Activated CD4-positive, CD25-positive, alpha-beta regulatory T cell treated with anti-CD3 and anti-CD28 coated beads, Interleukin-2, amount 50 U/mL, for 16 hours (primary cell): Measurements from ENCODE around the gene SLC13A4.
"Not testable (repeated sequence)": the region's sequence is repeated elsewhere in the genome, so short reads cannot be mapped to it uniquely, and the experiment has no call there.

Experiments
- DNase-seq: peaks from one replicate; pipeline ENCODE4 v3.0.0-alpha.2; 2020; ENCODE audit warnings: low read depth, low spot score

SLC13A4 gene

DNA sequence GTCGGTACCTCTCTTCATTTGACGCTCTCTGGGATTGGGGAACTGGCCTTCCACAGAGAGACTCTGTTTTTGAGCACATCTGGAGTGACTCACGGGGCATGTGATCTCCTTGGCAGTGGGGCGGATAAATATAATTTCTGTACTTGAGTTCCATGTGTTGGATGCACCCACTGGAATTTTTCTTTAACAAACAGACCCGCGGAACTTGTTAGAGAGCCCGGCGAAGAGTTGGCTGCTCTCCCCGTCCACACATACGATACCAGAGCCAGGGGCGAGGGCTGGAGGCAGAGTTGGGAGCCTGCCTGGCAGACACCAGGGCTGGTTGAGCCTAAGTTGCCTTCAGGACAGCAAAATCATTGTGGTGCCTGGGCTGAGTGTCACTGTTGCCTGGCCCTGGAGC, 20.8 kb upstream of the SLC13A4 start, which contains the start of gene FAM180A:
Gene FAM180A (minus strand): TSS at position 44 of the 400 bp plus-strand sequence. CDS start 233 bp downstream, outside the sequence.
- no peak for DNase-seq

DNA sequence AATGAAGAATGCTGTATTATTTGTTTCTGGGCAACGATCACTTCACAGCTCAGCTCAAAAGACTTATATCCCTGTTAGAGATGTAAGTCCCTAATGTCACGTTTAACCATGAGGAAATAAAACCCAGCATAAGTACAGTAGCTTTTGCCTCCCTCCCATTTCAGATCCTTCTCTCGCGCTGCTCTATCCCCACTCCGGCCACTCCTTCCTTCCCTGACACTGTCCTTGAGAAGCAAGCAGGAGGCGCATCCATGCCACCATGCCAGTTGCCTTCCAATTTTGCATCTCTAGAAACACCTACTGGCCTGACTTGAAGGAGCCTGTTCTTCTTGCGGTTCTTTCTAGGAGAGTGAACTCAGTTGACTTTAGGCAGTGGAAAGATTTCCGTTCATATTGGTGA, 19.4 kb upstream of the SLC13A4 start:
- DNase-seq, result no peak

- no peak for DNase-seq
Observed at GRCh38 chr7:135745703-135746312, 17.8 kb upstream of the SLC13A4 start.

DNA sequence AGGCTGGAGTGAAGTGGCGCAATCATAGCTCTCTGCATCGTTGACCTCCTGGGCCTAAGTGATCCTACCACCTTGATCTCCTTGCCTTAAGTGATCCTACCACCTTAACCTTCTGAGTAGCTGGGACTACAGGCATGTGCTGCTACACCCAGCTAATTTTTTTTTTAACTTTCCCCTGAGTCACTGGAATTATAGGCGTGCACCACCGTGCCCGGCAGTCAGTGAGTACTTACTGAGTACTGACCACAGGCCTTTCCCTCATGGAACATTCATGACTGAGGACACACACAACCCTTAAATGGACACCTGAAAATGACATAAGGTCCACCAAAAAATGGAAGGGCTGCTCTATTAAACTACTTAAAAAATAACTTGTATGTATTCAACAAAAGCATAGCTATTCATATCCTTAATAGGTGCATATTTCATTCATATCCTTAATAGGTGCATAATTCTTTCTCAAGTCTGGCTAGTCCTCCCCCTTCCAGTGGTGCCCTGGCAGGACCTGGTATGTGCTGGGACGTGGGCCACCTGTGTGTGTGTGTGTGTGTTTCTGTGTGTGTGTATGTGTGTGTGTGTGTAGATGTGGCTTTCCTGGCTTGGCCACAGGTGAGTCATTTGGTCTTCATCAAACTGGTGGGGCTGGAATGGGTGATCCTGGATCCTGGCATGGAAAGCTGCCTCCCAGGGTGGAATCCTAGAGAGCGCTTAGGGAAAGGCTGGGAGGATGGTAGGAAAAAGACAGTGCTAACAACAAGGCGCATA, 17.1 kb upstream of the SLC13A4 start:
- no peak for DNase-seq

- DNase-seq, result no peak
Observed at GRCh38 chr7:135743907-135744731, 16.1 kb upstream of the SLC13A4 start.

DNA sequence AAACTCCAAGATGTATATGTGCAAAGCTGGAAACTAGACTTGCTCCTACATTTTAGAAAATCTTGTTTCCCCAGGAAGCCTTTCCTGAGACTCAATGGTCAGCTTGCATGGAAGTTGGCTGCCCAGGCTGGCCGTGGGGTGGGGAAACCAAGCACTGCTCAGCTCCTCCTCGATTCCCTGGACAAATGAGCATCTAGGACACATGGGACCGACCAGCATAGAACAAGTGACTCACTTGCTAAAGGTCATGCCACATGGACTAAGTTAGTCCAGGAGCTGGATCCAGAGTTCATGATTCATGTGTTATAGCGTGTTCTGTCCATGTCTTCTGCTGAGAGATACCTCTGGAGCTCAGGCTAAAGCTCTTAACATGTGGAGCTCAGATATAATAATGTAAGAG, 14.4 kb upstream of the SLC13A4 start:
- DNase-seq, result no peak

DNA sequence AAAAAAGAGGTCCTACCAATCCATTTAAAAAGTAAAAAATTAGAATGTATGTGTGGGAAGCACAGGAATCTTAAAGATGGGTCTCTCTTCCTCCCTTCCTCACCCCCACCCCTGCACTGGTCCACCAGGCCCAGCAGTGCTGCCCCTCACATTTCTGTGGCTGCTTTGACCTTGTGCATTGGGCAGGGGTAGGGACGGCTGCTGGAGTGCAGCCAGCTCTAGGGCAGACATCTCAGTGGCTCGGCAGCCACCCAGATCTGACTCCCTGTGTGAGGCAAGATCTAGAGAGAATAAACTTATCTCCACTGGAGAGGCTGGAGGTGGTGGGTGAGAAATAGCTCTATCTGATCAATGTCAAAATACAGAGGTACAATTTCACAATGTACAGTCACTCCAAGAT, 13.9 kb upstream of the SLC13A4 start:
- DNase-seq, result no peak

- DNase-seq, result no peak
Observed at GRCh38 chr7:135740889-135741288, 12.9 kb upstream of the SLC13A4 start.

- not testable (repeated sequence) for DNase-seq
Observed at GRCh38 chr7:135737306-135737647, 9.3 kb upstream of the SLC13A4 start.

GRCh38 chr7:135736586-135737305, 8.8 kb upstream of the SLC13A4 start:
- no peak for DNase-seq

DNA sequence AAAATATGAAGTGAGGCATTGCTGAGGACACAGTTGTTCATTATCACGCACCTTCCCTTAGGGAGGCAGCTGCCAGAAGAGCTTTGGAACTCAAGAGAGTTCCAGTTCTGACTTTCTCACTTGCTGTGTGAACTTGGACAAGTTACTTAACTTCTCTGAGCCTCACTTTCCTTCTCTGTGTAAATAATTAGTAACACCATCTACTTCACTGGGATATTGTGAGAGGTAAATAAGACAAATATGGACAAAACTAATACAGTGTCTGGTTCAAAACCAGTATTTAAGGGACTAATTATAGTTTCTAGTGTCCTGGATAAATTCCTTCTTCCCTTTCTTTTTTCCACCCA, 6.3 kb upstream of the SLC13A4 start:
- DNase-seq, result no peak

DNA sequence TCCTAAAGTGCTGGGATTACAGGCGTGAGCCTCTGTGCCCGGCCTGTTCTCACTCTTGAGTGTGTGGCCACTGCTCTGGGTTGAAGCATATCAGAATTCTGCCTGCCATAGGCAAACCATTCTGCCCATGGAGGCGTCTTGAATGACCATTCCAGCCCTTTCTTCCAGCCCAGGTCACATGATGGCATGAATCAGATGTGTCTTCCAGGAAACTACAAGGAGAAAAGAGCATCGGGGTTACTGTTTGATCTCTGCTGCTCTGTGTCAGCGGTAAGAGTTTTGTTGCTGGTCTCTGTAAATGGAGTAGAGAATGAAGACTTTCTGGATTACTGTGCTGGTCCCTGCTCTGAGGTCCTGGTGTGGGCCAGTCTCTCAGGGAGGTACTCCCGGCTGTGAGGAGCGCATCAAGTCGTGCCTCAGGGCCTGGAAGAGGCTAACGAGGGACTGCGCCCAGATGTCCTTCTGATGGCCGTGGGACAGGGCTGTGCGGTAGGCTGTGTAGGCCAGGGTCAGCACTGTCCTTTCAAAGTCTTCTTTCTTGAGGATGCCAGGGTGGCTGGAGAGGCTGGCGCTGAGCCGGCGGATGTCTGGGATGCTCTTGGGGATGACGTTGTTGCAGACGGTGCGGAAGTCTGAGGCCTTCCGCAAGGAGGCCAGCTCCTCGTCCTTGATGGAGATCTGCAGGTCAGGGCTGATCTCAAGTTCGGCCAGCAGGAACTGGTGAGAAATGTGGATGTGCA, 5.8 kb upstream of the SLC13A4 start:
- no peak for DNase-seq

DNA sequence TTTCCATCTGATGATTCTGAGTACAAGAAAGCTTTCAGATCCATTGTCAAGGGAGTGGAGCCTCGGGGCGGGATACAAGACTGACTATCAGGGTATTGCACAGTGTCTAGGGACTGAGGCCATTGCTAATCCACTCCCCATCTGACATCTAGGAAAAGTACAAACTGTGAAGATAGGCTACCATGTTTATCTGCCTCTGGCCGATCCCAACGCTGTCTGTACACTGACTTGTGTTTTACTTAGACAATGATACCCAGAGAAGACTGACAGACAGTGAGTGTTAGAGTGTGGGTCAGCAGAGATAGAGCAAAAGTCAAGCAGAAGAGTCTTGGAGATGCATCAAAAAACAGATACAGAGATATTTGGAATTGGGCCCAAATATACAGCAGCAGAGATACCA, 3.1 kb upstream of the SLC13A4 start:
- no peak for DNase-seq

- DNase-seq, result no peak
Observed at GRCh38 chr7:135729230-135729629, 1.2 kb upstream of the SLC13A4 start.

- DNase-seq, result no peak
Observed at GRCh38 chr7:135726911-135727673, 894 bp downstream of the SLC13A4 start.

DNA sequence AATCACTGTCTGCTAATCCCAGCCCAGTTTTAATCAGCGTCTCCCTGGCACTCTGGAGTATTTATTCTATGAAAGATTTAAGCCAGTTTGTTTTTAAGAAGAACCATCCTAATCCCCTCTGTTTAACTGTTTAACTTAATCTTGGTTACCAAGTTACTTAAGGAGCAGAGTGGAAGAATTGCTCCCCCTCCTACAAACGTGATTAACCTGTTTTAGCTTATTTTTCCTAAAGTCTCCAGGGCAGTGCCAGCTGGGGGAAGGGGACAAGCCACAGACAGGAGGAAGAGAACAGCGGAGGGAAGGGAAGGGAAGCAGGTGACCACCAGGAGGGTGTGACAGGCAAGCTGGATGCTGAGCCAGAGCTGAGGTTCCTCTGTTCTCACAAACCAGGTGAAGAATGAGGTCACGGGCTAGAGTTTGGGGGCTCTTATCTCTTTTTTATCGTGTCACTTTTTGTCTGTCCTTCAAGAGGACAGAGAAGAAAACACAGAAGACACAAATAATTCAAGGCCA, 1.7 kb downstream of the SLC13A4 start:
- no peak for DNase-seq

DNA sequence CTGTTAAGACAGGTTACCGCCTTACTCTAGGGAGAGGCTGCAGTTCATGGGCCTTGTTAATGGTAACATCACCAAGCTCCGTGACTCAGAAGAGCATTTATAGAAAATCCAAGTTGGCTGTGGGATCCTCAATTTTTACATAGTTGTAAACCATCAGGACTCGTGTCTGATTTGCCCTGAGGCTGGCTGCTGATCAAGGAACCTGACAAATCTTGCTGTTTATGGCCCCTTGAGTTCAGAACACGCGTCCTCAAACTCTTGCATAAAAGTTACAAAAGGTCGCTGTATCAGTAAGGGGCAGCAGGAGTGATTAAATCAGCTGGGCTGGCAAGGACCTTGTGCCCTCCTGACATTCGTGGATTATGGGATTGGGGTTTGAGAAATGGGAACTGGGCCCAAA, 4.6 kb downstream of the SLC13A4 start:
- no peak for DNase-seq

- no peak for DNase-seq
Observed at GRCh38 chr7:135721198-135721820, 6.7 kb downstream of the SLC13A4 start.

DNA sequence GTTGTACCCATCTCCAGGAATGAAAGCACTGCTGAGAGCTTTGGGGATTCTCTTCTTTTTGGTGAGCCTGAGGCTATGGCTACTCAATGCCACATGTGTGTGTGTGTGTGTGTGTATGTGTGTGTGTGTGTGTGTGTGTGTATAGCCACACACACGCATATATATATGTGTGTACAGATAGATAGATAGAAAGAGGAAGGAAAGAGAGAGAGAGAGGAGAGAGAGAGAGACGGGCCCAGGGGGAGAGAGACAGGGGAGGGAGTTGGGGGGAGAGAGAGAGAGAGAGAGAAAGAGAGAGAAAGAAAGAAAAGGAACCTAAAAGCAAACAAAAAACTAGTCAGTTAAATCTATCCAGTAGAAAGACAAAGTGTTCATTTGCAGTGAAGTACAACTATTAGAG, 8.3 kb downstream of the SLC13A4 start:
- DNase-seq, result no peak
